ENCODE measurements around the gene DNAJC4.

Gene DNAJC4

GRCh38 chr11:64278576-64279190 is 48.3 kb downstream of the DNAJC4 start:
- no peak for DNase-seq (ENCODE audit: low read depth)

DNA sequence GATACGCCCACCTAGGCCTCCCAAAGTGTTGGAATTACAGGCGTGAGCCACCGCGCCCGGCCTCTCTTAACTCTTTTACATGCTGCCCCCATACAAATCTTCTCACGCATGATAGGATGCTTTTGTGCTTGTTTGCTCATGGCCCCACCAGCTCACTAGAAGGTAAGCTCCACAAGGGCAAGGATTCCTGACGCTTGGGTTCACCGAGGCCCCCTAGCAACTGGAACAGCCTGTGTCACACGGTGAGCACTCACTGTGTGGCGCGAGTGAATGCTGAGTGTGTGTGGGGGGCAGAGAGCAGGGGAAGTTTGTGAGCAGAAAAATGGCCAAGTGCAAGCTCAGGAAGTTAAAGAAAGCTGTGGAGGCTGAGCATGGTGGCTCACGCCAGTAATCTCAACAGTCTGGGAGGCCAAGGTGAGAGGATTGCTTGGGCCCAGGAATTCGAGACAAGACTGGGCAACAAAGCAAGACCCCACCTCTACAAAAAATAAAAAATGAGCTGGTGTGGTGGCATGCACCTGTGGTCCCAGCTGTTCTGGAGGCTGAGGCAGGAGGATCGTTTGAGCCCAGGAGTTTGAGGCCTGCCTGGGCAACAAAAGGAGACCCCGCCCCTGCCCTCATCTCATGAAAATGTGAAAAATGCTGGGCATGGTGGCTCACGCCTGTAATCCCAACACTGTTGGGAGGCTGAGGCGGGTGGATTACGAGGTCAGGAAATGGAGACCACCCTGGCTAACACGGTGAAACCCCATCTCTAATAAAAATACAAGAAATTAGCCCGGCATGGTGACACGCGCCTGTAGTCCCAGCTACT is 51.8 kb downstream of the DNAJC4 start:
- DNase-seq (ENCODE audit: low read depth): no peak

DNA sequence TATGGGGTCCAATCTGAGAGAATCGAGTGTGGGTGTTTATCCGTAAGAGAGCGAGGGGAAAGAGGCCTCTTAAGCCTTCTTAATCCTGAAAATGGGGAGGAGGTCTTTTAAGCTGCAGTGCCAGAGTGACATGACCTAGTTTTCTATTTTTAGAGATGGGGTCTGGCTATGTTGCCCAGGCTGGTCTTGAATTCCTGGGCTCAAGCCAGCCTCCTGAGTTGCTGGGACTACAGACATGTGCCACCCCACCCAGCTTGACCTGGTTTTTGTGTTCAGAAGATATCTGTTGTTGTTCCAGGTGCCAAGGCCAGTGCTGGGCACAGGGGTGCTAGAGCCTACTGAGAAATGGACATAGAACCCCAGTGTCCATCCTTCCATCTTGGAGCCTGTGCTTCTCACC is 52.7 kb downstream of the DNAJC4 start:
- no peak for DNase-seq (ENCODE audit: low read depth)
